Measurements from ENCODE around the gene FMN1.

GRCh38 chr15:33076937-33077336, 117.6 kb downstream of the FMN1 start:
- no peak for TF ChIP-seq TAF1 (IDR thresholded peaks at IDR 0.05; ENCODE audit: borderline replicate concordance, low read depth, low read length)
- TF ChIP-seq POLR2A (IDR thresholded peaks at IDR 0.05; ENCODE audit: low read depth, low read length): no peak
- TF ChIP-seq POLR2AphosphoS5 (IDR thresholded peaks at IDR 0.05; ENCODE audit: low read depth, low read length): no peak

Data from GM12892 (cell line).